K562 (cell line): ENCODE results near the gene KIF5C. TPM values are rescaled to one million over a fixed set of nuclear protein-coding genes. Genes with fewer than 3 reads are reported as not detected.

ENCODE experiments used
- CBFA2T2 ChIP-seq: fragments of 450-650 bp; conservative IDR thresholded peaks from 2 replicates; pipeline ENCODE4 v1.6.1; 2017; ENCODE audit warnings: mild to moderate bottlenecking
- CBFA2T3 ChIP-seq: fragments of 450-650 bp; IDR thresholded peaks from 2 replicates; pipeline ENCODE4 v1.6.1; 2017
- EP400 ChIP-seq: fragments of 450-650 bp; IDR thresholded peaks from 2 replicates; pipeline ENCODE4 v1.6.1; 2017; ENCODE audit warnings: antibody characterized with exemption, mild to moderate bottlenecking, moderate library complexity
- KAT7 ChIP-seq: sonication (generic); formaldehyde crosslinking; IDR thresholded peaks from 2 replicates; pipeline ENCODE4 v1.8.0; 2022; ENCODE audit warnings: missing genetic modification reagents, mild to moderate bottlenecking, borderline replicate concordance
- NR2F6 ChIP-seq: fragments of 450-650 bp; formaldehyde crosslinking; IDR thresholded peaks from 2 replicates; pipeline ENCODE4 v1.4.0; 2020; ENCODE audit warnings: mild to moderate bottlenecking
- PHB ChIP-seq: fragments of 250-450 bp; sonication (Bioruptor Pico); IDR thresholded peaks from 2 replicates; pipeline ENCODE4 v1.5.0; 2021
- RCOR1 ChIP-seq, 2 experiments: IDR thresholded peaks; 2 replicates each; pipeline ENCODE4 v1.6.1; 2012; ENCODE audit warnings: low read depth in 2 of 2, low read length in 2 of 2, borderline replicate concordance in 1 of 2, improper control_type of control experiment in 1 of 2
- SAFB ChIP-seq: fragments of 200-400 bp; formaldehyde crosslinking; IDR thresholded peaks from 2 replicates; pipeline ENCODE4 v1.6.1; 2017; ENCODE audit warnings: low read depth, low read length, borderline replicate concordance
- SRF ChIP-seq, 2 experiments: fragments of 250-450, 450-650 bp in 1 of 2; sonication (Bioruptor Pico) in 1 of 2; sonication (generic) in 1 of 2; formaldehyde crosslinking; IDR thresholded peaks; 2 replicates each; pipeline versions ENCODE4 v1.5.0 to v1.5.1; 2020 to 2022; ENCODE audit warnings: mild to moderate bottlenecking in 1 of 2, missing genetic modification reagents in 1 of 2
- TAF9B ChIP-seq: fragments of 450-650 bp; IDR thresholded peaks from 2 replicates; pipeline ENCODE4 v1.6.1; 2018; ENCODE audit warnings: mild to moderate bottlenecking; ENCODE audit not compliant: partially characterized antibody
- TCFL5 ChIP-seq: fragments of 250-450 bp; sonication (Bioruptor Pico); conservative IDR thresholded peaks from 2 replicates; pipeline ENCODE4 v1.6.1; 2021; ENCODE audit warnings: mild to moderate bottlenecking, moderate library complexity, matching md5 sums
- TGIF2 ChIP-seq: sonication (generic); formaldehyde crosslinking; IDR thresholded peaks from 2 replicates; pipeline ENCODE4 v1.8.1; 2022; ENCODE audit warnings: mild to moderate bottlenecking, missing genetic modification reagents, moderate library complexity
- polyA plus RNA-seq, 8 experiments: library from polyadenylated mRNA; depleted of rRNA in 4 of 8; stranded (reverse) in 5 of 8; unstranded in 3 of 8; fragments of >200 nt; fragmentation: Nextera tagmentation in 2 of 8; fragmentation: Illumina TruSeq in 1 of 8; extraction: Ambion mirVana in 2 of 8; extraction: Trizol in 1 of 8; gene quantifications; 2 replicates each; pipeline versions ENCODE4 v1.2.1 to v1.2.3, GENCODE V29; 2011 to 2014; ENCODE audit warnings: inconsistent platforms in 1 of 8, missing spikeins in 1 of 8
- total RNA-seq, 7 experiments: library from RNA; depleted of rRNA in 6 of 7; stranded (reverse); fragments of >200 nt in 6 of 7; fragmentation: Illumina TruSeq in 2 of 7; extraction: Trizol in 2 of 7; gene quantifications; 2 replicates each; pipeline versions ENCODE4 v1.2.1 to v1.2.3, GENCODE V29; 2011 to 2021; ENCODE audit warnings: low replicate concordance in 1 of 7
- TF ChIP-seq, protein P1 (sequence below): fragments of 250-450 bp; sonication (Bioruptor Pico); IDR thresholded peaks from 2 replicates; pipeline ENCODE4 v1.5.0; 2021; ENCODE audit warnings: mild to moderate bottlenecking, moderate library complexity
- TF ChIP-seq, protein P2 (sequence below): fragments of 450-650 bp; IDR thresholded peaks from 2 replicates; pipeline ENCODE4 v1.6.1; 2016

The KIF5C gene
- total and polyA plus RNA-seq, 9 of the 15 experiments (the other 6 are each of a cell fraction or from before 2014, with no cell fraction given) = 0.01 to 0.09 (median 0.01) TPM; not detected in 6

GRCh38 chr2:149044500-149044899 lies 169.5 kb downstream of the KIF5C start (continued):
- TF ChIP-seq TCFL5 (CRISPR knock-in tag) (no peak), TAF9B (no peak), KAT7 (CRISPR knock-in tag) (no peak), PHB (no peak), CBFA2T2 (peak; percentile 23; the same call in 1 of the 2 replicates), CBFA2T3 (peak; percentile 60; the same call in 1 of the 2 replicates), NR2F6 (CRISPR knock-in tag) (no peak), SRF (CRISPR knock-in tag; IDR thresholded peaks at IDR 0.05) (no peak), SAFB (no peak), RCOR1 (IDR thresholded peaks at IDR 0.05; ENCODE audit: borderline replicate concordance in 1 of 2, low read depth in 2 of 2, low read length in 2 of 2) (peak in 1 of 2 experiments; percentile 52; a peak in 1 of 4 replicates), EP400 (no peak), TGIF2 (no peak)
- TF ChIP-seq, protein P1, sequence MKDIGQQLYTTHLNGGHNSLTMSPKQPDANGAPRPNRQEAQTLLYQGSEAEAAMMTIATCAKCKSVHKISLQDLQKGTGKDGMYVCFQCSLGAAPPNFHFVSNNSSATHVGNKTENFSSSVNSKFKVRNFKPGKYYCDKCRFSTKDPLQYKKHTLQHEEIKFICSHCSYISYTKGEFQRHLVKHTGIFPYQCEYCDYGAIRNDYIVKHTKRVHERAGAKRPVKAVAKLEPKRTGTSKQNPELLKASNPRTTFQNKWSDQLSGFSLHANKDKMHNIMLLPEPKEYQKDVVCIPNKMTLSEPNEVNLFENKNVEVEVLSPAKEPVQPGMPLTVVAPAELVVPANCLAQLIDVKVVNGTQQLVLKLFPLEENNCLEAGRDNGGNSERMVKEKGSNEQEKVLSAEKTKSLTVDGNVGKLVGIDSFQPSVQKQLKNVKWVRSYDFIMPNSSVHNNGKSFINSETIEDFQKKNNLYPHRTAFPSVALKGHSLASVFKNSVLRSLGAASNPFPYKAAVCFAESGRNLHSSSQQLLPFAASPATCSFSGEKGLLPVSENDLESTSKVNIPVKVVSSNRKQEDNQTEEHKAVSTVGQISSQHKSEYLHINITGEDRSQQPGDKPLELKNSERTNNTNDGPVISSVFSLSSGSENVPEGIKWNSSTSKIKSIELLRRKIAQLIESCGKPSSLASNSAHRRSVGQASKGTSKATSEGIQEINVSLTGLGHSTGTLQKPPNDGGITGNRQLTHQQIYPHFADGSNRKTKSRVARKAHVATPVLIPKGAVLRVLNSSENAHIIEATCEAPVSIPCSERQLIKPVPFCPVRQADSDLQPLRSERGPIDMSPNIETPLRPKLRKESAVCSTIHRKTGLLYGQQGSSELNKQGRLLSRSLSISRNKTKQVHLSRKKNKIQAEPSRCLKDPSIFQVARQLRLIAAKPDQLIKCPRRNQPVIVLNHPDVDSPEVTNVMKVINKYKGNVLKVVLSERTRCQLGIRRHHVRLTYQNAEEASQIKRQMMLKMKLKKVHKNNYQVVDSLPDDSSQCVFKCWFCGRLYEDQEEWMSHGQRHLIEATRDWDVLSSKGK = no peak
- TF ChIP-seq, protein P2, sequence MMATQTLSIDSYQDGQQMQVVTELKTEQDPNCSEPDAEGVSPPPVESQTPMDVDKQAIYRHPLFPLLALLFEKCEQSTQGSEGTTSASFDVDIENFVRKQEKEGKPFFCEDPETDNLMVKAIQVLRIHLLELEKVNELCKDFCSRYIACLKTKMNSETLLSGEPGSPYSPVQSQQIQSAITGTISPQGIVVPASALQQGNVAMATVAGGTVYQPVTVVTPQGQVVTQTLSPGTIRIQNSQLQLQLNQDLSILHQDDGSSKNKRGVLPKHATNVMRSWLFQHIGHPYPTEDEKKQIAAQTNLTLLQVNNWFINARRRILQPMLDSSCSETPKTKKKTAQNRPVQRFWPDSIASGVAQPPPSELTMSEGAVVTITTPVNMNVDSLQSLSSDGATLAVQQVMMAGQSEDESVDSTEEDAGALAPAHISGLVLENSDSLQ = peak; percentile 43; the same call in 1 of the 2 replicates
- TF ChIP-seq, all 486 proteins: peak for 15
